ENCODE measurements around the gene POMGNT2.

Gene POMGNT2

DNA sequence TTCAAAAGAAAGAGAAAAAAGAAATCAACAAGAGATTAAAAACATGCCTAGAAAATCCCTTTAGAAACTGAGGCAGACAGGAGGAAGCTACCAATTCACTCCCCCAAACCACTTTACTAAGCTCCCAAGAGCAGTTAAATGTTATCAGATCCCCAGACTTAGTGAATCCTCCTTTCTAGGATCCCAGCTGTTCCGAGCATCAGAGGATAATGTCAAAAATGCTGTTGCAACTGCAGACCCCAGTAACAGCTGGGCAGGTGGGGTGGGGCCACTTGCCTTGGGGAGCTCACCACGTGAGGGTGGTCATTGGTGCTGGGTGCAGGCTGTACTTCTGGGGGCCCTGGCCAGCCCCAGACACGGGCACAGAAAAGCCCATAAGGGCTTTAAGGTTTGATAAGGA, 9.1 kb downstream of the POMGNT2 start:
- CTCF ChIA-PET = interaction anchor here (1.1 to 1.5 kb wide), 2 partner anchors 26 to 136 kb away, joined by 5 to 7 read pairs; no protein-coding TSS in a partner anchor
- POLR2A ChIA-PET = no interaction called here
- Histone ChIP-seq H3K4me3 (ENCODE audit: low read depth, low read length) (no peak overlapping the region), H3K27ac (ENCODE audit: extremely low read depth, low read depth, low read length) (no peak overlapping the region), H3K4me1 (ENCODE audit: control insufficient read depth, insufficient read depth, low read length) (no peaks in the 10 kb centered on the region), H3K36me3 (ENCODE audit: control insufficient read depth in 2 of 2, insufficient read depth in 1 of 2, low read length in 2 of 2) (peaks cover 0 to 4% of the 10 kb centered on the region in 2 experiments; a peak in 1 of 3 replicates), H3K9me3 (ENCODE audit: control insufficient read depth, insufficient read depth, low read depth, low read length) (no peaks in the 10 kb centered on the region)
- TF ChIP-seq ZNF354C (tag by site-specific recombination; IDR thresholded peaks at IDR 0.05; ENCODE audit: borderline replicate concordance, low read depth) = no peak
- no peak for TF ChIP-seq ZNF214 (tag by site-specific recombination; IDR thresholded peaks at IDR 0.05; ENCODE audit: borderline replicate concordance)
- no peak for TF ChIP-seq ZNF416 (tag by site-specific recombination; IDR thresholded peaks at IDR 0.05)
- TF ChIP-seq ZNF600 (tag by site-specific recombination; IDR thresholded peaks at IDR 0.05) = no peak
- no peak for TF ChIP-seq SP3 (tag by site-specific recombination; IDR thresholded peaks at IDR 0.05)
- no peak for TF ChIP-seq ZNF146 (tag by site-specific recombination; IDR thresholded peaks at IDR 0.05)
- TF ChIP-seq ZNF677 (tag by site-specific recombination; IDR thresholded peaks at IDR 0.05) = no peak
- no peak for TF ChIP-seq ZNF23 (tag by site-specific recombination; IDR thresholded peaks at IDR 0.05; ENCODE audit: borderline replicate concordance)
- no peak for TF ChIP-seq ZNF48 (tag by site-specific recombination; IDR thresholded peaks at IDR 0.05)
- TF ChIP-seq ZNF10 (tag by site-specific recombination; IDR thresholded peaks at IDR 0.05) = no peak
- TF ChIP-seq, protein P1, sequence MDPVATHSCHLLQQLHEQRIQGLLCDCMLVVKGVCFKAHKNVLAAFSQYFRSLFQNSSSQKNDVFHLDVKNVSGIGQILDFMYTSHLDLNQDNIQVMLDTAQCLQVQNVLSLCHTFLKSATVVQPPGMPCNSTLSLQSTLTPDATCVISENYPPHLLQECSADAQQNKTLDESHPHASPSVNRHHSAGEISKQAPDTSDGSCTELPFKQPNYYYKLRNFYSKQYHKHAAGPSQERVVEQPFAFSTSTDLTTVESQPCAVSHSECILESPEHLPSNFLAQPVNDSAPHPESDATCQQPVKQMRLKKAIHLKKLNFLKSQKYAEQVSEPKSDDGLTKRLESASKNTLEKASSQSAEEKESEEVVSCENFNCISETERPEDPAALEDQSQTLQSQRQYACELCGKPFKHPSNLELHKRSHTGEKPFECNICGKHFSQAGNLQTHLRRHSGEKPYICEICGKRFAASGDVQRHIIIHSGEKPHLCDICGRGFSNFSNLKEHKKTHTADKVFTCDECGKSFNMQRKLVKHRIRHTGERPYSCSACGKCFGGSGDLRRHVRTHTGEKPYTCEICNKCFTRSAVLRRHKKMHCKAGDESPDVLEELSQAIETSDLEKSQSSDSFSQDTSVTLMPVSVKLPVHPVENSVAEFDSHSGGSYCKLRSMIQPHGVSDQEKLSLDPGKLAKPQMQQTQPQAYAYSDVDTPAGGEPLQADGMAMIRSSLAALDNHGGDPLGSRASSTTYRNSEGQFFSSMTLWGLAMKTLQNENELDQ (tag by site-specific recombination; IDR thresholded peaks at IDR 0.05; ENCODE audit: low read depth) = no peak
- no peak for TF ChIP-seq ZNF654 (tag by site-specific recombination; IDR thresholded peaks at IDR 0.05; ENCODE audit: low read depth)
- TF ChIP-seq, protein P2, sequence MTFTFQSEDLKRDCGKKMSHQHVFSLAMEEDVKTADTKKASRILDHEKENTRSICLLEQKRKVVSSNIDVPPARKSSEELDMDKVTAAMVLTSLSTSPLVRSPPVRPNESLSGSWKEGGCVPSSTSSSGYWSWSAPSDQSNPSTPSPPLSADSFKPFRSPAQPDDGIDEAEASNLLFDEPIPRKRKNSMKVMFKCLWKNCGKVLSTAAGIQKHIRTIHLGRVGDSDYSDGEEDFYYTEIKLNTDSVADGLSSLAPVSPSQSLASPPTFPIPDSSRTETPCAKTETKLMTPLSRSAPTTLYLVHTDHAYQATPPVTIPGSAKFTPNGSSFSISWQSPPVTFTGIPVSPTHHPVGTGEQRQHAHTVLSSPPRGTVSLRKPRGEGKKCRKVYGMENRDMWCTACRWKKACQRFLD (tag by site-specific recombination; IDR thresholded peaks at IDR 0.05) = no peak
- TF ChIP-seq ZBTB1 (tag by site-specific recombination; IDR thresholded peaks at IDR 0.05) = no peak

GRCh38 chr3:43095370-43095769, 10.5 kb downstream of the POMGNT2 start:
- Histone ChIP-seq H3K36me3 (ENCODE audit: control insufficient read depth in 2 of 2, insufficient read depth in 1 of 2, low read length in 2 of 2) (no peaks in the 10 kb centered on the region), H3K27ac (ENCODE audit: extremely low read depth, low read depth, low read length) (no peak overlapping the region), H3K4me3 (ENCODE audit: low read depth, low read length) (no peak overlapping the region), H3K9me3 (ENCODE audit: control insufficient read depth, insufficient read depth, low read depth, low read length) (no peaks in the 10 kb centered on the region), H3K4me1 (ENCODE audit: control insufficient read depth, insufficient read depth, low read length) (no peaks in the 10 kb centered on the region)
- ChIA-PET CTCF (no interaction called here), POLR2A (no interaction called here)
- no peak for TF ChIP-seq ZNF76 (tag by site-specific recombination; IDR thresholded peaks at IDR 0.05; ENCODE audit: borderline replicate concordance, low read depth)
- no peak for TF ChIP-seq ZNF223 (tag by site-specific recombination; IDR thresholded peaks at IDR 0.05)
- no peak for TF ChIP-seq ZNF768 (tag by site-specific recombination; IDR thresholded peaks at IDR 0.05)

- POLR2A ChIA-PET = no interaction called here
- Histone ChIP-seq H3K4me1 (ENCODE audit: control insufficient read depth, insufficient read depth, low read length) (no peaks in the 10 kb centered on the region), H3K9me3 (ENCODE audit: control insufficient read depth, insufficient read depth, low read depth, low read length) (no peaks in the 10 kb centered on the region), H3K36me3 (ENCODE audit: control insufficient read depth in 2 of 2, insufficient read depth in 1 of 2, low read length in 2 of 2) (no peaks in the 10 kb centered on the region), H3K4me3 (ENCODE audit: low read depth, low read length) (no peak overlapping the region), H3K27ac (ENCODE audit: extremely low read depth, low read depth, low read length) (no peak overlapping the region)
- TF ChIP-seq ZIC2 (tag by site-specific recombination; IDR thresholded peaks at IDR 0.05) = peak; percentile 63
- TF ChIP-seq ZNF335 (tag by site-specific recombination; conservative IDR thresholded peaks at IDR 0.05) = no peak
- TF ChIP-seq, protein P3, sequence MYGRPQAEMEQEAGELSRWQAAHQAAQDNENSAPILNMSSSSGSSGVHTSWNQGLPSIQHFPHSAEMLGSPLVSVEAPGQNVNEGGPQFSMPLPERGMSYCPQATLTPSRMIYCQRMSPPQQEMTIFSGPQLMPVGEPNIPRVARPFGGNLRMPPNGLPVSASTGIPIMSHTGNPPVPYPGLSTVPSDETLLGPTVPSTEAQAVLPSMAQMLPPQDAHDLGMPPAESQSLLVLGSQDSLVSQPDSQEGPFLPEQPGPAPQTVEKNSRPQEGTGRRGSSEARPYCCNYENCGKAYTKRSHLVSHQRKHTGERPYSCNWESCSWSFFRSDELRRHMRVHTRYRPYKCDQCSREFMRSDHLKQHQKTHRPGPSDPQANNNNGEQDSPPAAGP (tag by site-specific recombination; IDR thresholded peaks at IDR 0.05) = no peak
- no peak for TF ChIP-seq ZNF16 (tag by site-specific recombination; IDR thresholded peaks at IDR 0.05; ENCODE audit: low read depth)
- TF ChIP-seq ZNF624 (tag by site-specific recombination; IDR thresholded peaks at IDR 0.05) = no peak
- no peak for TF ChIP-seq KLF10 (tag by site-specific recombination; IDR thresholded peaks at IDR 0.05)
- TF ChIP-seq PRDM1 (tag by site-specific recombination; IDR thresholded peaks at IDR 0.05) = no peak
- CTCF ChIA-PET = interaction anchor here (0.5 kb wide), 1 partner anchor 1182 kb away, joined by 3 read pairs; no protein-coding TSS in a partner anchor
Observed at GRCh38 chr3:43094851-43095250, 11.0 kb downstream of the POMGNT2 start.
